HCT116 (cell line): Measurements from ENCODE around the gene ZNF592.

ENCODE experiments used
- CTCF ChIP-seq, 3 experiments: fragments of 200-600 bp in 1 of 3; sonication (generic) in 1 of 3; IDR thresholded peaks in 2 of 3; conservative IDR thresholded peaks in 1 of 3; 2 replicates each; pipeline ENCODE4 v1.5.1; 2012 to 2017; ENCODE audit warnings: low read depth in 2 of 3, low read length in 2 of 3, antibody characterized with exemption in 1 of 3, borderline replicate concordance in 1 of 3, control low read depth in 1 of 3, mild to moderate bottlenecking in 1 of 3, mixed read lengths in 1 of 3, mixed run types in 1 of 3, moderate library complexity in 1 of 3; ENCODE audit not compliant: insufficient read depth in 1 of 3
- EGR1 ChIP-seq: IDR thresholded peaks from 2 replicates; pipeline ENCODE4 v1.6.1; 2012; ENCODE audit warnings: low read depth
- JUND ChIP-seq: IDR thresholded peaks from 2 replicates; pipeline ENCODE4 v1.6.1; 2012
- POLR2A ChIP-seq: IDR thresholded peaks from 2 replicates; pipeline ENCODE4 v1.7.0; 2011; ENCODE audit warnings: borderline replicate concordance; ENCODE audit not compliant: insufficient read depth, insufficient read length; ENCODE audit errors: extremely low read depth
- POLR2AphosphoS5 ChIP-seq: IDR thresholded peaks from 2 replicates; pipeline ENCODE4 v1.6.1; 2011; ENCODE audit warnings: mild to moderate bottlenecking, low read depth, low read length, moderate library complexity
- REST ChIP-seq: IDR thresholded peaks from 2 replicates; pipeline ENCODE4 v1.6.1; 2012; ENCODE audit warnings: low read depth
- SIN3A ChIP-seq: IDR thresholded peaks from 2 replicates; pipeline ENCODE4 v1.6.1; 2012; ENCODE audit warnings: low read depth
- YY1 ChIP-seq: IDR thresholded peaks from 2 replicates; pipeline ENCODE4 v1.6.1; 2011; ENCODE audit warnings: low read length, low read depth, moderate library complexity, mild to moderate bottlenecking; ENCODE audit not compliant: insufficient replicate concordance; ENCODE audit errors: extremely low read depth
- ZBTB33 ChIP-seq: IDR thresholded peaks from 2 replicates; pipeline ENCODE4 v1.6.1; 2011; ENCODE audit warnings: mild to moderate bottlenecking, low read length, moderate library complexity; ENCODE audit not compliant: insufficient replicate concordance; ENCODE audit errors: extremely low read depth
- ZFX ChIP-seq: fragments of 450-650 bp; IDR thresholded peaks from 2 replicates; pipeline ENCODE4 v1.6.1; 2017
- ZNF274 ChIP-seq: fragments of 200-500 bp; sonication (Bioruptor generic); IDR thresholded peaks from 2 replicates; pipeline ENCODE4 v1.6.1; 2014; ENCODE audit warnings: mild to moderate bottlenecking, low read depth, low read length, inconsistent platforms

GRCh38 chr15:84799511-84800187 lies 51.3 kb downstream of the ZNF592 start:
- TF ChIP-seq CTCF (IDR thresholded peaks at IDR 0.05 in 2 of 3, conservative IDR thresholded peaks at IDR 0.05 in 1 of 3; ENCODE audit: borderline replicate concordance in 1 of 3, insufficient read depth in 1 of 3, low read depth in 2 of 3, low read length in 2 of 3), result no peak
- no peak for TF ChIP-seq ZFX
- no peak for TF ChIP-seq ZNF274
- TF ChIP-seq SIN3A, result no peak
- TF ChIP-seq POLR2AphosphoS5, result no peak
- TF ChIP-seq EGR1, result no peak
- TF ChIP-seq JUND, result no peak
- no peak for TF ChIP-seq POLR2A
- TF ChIP-seq REST, result no peak
- TF ChIP-seq ZBTB33, result no peak
- TF ChIP-seq YY1, result no peak
